Ovary (tissue), 9 donors: ENCODE data around the gene CST3. TPM values are rescaled to one million over a fixed set of nuclear protein-coding genes. Genes with fewer than 3 reads are reported as not detected.
A peak's percentile ranks its signal among the peaks of the same experiment; 100 is the strongest.

Experiments
- DNase-seq, 5 donors: peaks; one replicate each; pipeline ENCODE4 v3.0.0-alpha.2; 2019 to 2020
- H3K27ac ChIP-seq, 2 donors: fragments of 200-600 bp; one replicate each; pipeline versions ENCODE4 v1.5.1 to v1.8.0; 2019 to 2022
- H3K27me3 ChIP-seq: fragments of 200-600 bp; one replicate; pipeline ENCODE4 v1.8.0; 2022
- H3K36me3 ChIP-seq: fragments of 200-600 bp; sonication (generic); one replicate; pipeline ENCODE4 v1.5.1; 2019
- H3K4me1 ChIP-seq: one replicate; pipeline ENCODE4 v1.8.1; 2013; ENCODE audit warnings: mild to moderate bottlenecking, moderate library complexity; ENCODE audit not compliant: insufficient read depth
- H3K4me3 ChIP-seq: fragments of 200-600 bp; sonication (generic); one replicate; pipeline ENCODE4 v1.5.1; 2017
- H3K9me3 ChIP-seq, 2 donors: fragments of 200-600 bp in 1 of 2; sonication (generic) in 1 of 2; one replicate each; pipeline versions ENCODE4 v1.5.1 to v1.8.1; 2013 to 2019; ENCODE audit warnings: mild to moderate bottlenecking in 1 of 2, moderate library complexity in 1 of 2
- EP300 ChIP-seq: sonication (generic); formaldehyde crosslinking; IDR thresholded peaks from one replicate; pipeline ENCODE4 v1.6.1; 2017; ENCODE audit warnings: antibody characterized with exemption
- POLR2A ChIP-seq: fragments of 450-650 bp; IDR thresholded peaks from one replicate; pipeline ENCODE4 v1.6.1; 2017; ENCODE audit warnings: antibody characterized with exemption, mild to moderate bottlenecking, moderate library complexity
- whole genome bisulfite sequencing, 3 donors: extraction: QIAGEN DNeasy Blood & Tissue Kit in 1 of 3; methylation state at CpG; one replicate each; pipeline versions ENCODE4 v1.1.5 to v1.1.7; 2013 to 2017; 5-methylcytosine and 5-hydroxymethylcytosine counted together
- intact Hi-C, 4 donors: fragments of 100-400 bp; cut with DNase I; formaldehyde crosslinking; loops; one replicate each; pipeline versions ENCODE4 v1.11.0 to v1.15.1; 2022 to 2023
- polyA plus RNA-seq, 2 donors: library from polyadenylated mRNA; stranded (reverse); fragments of 200-250 nt in 1 of 2; fragments of 350-450 nt in 1 of 2; fragmentation: Illumina TruSeq in 1 of 2; extraction: RNeasy Lipid Tissue Mini Kit (QIAGEN cat#74804) in 1 of 2; gene quantifications; one replicate each; pipeline ENCODE4 v1.2.3, GENCODE V29; 2013 to 2014
- total RNA-seq, 7 donors: library from RNA; depleted of rRNA in 2 of 7; stranded (reverse); fragments of >200 nt in 2 of 7; fragmentation: NEBNext Ultra II Directional in 3 of 7; extraction: Animal tissue kit (Norgen Biotek cat#: 25700) in 3 of 7; gene quantifications; one replicate each; pipeline versions ENCODE4 v1.1.0 to v1.2.4, GENCODE V29; 2016 to 2023
- TF ChIP-seq, protein P1 (sequence below), 3 donors: fragments of 450-650 bp in 2 of 3; fragments of 200-600 bp in 1 of 3; IDR thresholded peaks; one replicate each; pipeline versions ENCODE4 v1.5.1 to v1.8.0; 2016 to 2022; ENCODE audit warnings: antibody characterized with exemption in 3 of 3, mild to moderate bottlenecking in 1 of 3
- donor health status: DM: no; HTN: no; CAD: no; lungs with moderate emphysema.
- donor health status: DM: no; HTN: no; CAD: no.
- donor health status: Bipolar disorder and iron deficiency.
- donor health status: DM: yes; HTN: yes; CAD: no.
- donor health status: DM: no; HTN: no; CAD: no.
- donor health status: DM: yes; HTN: yes; CAD: no.

CST3 gene
- total and polyA plus RNA-seq, 9 donors, result 317 to 889 (median 404) TPM

DNA sequence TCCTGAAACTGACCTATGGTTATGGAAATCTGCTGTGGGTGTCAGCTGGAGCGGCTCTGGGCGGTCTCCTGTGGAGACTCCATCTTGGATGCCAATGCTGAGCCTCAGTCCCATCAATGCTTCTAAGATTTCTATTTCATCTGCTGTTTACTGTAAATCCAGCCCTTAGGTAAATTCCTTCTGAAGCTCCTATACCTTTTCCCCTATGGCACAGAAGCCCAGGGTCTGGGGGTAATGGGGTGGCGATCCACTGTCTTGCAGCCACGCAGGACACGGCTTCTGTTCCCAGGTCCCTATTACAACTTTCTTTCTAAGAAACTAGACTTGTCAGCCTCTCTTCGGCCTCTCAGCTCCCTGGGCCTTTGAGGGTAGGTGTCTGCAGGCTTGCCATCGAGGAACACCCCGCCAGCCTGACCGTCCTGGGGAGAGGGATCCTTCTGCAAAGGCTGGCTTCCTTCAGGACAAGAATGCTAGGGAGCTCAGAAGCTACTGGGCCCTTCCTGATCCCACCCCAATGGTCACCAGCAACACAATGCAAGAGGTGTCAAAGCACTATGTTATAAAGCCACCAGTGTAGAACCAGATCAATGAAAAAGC is 6.4 kb downstream of the CST3 start:
- H3K27ac ChIP-seq, result no peak overlapping the region
- no peak for DNase-seq
- intact Hi-C loops, result loop anchor here in 2 of 4 donors (10.0 kb wide), 2 partner anchors 267 to 277 kb away; partner anchors contain the start of genes GZF1 (in 1 of the 2) and NXT1 (in 1 of the 2)

DNA sequence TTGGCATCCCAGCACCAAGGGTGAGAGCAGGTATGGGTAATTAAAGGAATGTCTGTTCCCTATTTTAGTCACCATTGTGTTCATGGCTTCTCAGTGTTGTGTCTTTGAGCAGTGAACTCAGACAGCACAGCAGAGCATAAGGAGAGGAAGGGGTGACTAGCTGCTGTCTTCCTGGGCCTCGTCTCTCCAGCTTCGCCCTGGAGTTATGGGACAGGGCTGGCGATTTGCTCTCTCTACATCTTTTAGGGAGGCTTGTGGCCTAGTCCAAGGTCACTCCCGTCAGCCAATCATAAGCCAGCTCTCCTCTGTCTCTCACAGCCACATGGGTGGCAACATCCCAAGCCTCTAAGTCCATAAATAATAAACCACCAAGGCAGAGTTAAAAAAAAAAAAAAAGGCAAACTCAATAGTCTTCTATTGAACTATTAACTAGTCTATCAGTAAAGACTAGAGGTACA is 7.3 kb downstream of the CST3 start:
- no peaks in the 10 kb centered on the region for H3K27me3 ChIP-seq
- peaks cover 11% of the 10 kb centered on the region for H3K4me1 ChIP-seq
- H3K27ac ChIP-seq, result no peak overlapping the region
- intact Hi-C loops, result loop anchor here in 2 of 4 donors (10.0 kb wide), 2 partner anchors 266 to 276 kb away; partner anchors contain the start of genes GZF1 (in 1 of the 2) and NXT1 (in 1 of the 2)
- TF ChIP-seq, protein P1, sequence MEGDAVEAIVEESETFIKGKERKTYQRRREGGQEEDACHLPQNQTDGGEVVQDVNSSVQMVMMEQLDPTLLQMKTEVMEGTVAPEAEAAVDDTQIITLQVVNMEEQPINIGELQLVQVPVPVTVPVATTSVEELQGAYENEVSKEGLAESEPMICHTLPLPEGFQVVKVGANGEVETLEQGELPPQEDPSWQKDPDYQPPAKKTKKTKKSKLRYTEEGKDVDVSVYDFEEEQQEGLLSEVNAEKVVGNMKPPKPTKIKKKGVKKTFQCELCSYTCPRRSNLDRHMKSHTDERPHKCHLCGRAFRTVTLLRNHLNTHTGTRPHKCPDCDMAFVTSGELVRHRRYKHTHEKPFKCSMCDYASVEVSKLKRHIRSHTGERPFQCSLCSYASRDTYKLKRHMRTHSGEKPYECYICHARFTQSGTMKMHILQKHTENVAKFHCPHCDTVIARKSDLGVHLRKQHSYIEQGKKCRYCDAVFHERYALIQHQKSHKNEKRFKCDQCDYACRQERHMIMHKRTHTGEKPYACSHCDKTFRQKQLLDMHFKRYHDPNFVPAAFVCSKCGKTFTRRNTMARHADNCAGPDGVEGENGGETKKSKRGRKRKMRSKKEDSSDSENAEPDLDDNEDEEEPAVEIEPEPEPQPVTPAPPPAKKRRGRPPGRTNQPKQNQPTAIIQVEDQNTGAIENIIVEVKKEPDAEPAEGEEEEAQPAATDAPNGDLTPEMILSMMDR (IDR thresholded peaks at IDR 0.05), result no peak
- TF ChIP-seq POLR2A (no peak), EP300 (no peak)
- 29 to 43% (median 43%) methylated on average over 4 of the region's 4 CpGs for WGBS, 3 donors
- no peak for DNase-seq
- H3K36me3 ChIP-seq, result no peaks in the 10 kb centered on the region
- H3K9me3 ChIP-seq, result no peaks in the 10 kb centered on the region
- H3K4me3 ChIP-seq, result no peak overlapping the region

More for the DNA sequence above, 6.4 kb downstream of the CST3 start:
- TF ChIP-seq EP300 (no peak), POLR2A (no peak)
- TF ChIP-seq, protein P1 (IDR thresholded peaks at IDR 0.05), result no peak
- WGBS, 3 donors, result 96 to 97% (median 96%) methylated on average over 9 of the region's 9 CpGs
- H3K27me3 ChIP-seq, result no peaks in the 10 kb centered on the region
- H3K36me3 ChIP-seq, result no peaks in the 10 kb centered on the region
- H3K4me1 ChIP-seq, result peaks cover 17% of the 10 kb centered on the region
- H3K4me3 ChIP-seq, result no peak overlapping the region
- H3K9me3 ChIP-seq, result no peaks in the 10 kb centered on the region

DNA sequence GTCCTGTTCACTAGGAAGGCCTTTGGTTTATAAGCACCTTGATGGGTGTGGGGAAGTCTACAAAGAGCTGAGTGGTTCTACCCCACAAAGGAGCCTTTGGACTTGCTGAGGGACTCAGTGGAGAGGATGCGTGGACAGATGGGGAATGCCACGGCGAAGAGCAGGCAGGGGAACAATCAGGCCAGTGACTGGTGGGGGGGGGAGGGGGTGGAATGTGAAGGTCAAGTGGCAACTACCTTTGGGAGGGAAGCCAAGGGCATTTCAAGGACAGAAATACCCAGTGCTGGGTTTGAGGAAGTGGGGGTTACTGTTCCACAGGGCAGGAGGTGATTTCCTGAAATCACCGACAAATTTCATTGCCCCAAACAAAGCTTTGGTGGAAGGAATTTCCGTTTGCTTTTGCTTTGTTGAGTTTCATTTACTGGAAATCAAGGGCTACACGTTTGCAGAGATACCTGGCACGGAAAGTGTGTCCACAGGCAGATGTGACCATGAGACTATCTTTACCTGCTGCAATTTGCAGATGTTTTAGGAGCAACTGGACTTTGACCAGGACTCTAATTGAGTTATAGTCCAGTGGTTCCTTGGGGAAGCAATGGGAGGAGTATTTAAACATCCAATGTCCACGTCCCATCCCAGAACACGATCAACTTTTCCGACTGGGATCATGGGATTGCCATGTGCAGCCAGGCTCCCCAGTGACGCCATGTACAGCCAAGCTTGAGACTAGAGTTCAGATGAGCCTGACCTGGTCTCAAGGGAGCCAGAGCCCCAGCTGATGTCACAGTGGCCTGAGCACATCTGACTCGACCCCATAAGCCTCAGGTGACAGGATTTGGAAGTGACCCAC is 8.0 kb downstream of the CST3 start:
- Histone ChIP-seq H3K36me3 (no peaks in the 10 kb centered on the region), H3K27me3 (no peaks in the 10 kb centered on the region), H3K4me1 (peaks cover 7% of the 10 kb centered on the region), H3K27ac (no peak overlapping the region), H3K4me3 (no peak overlapping the region), H3K9me3 (no peaks in the 10 kb centered on the region)
- intact Hi-C loops, result loop anchor here in 2 of 4 donors (10.0 kb wide), 2 partner anchors 265 to 275 kb away; partner anchors contain the start of genes GZF1 (in 1 of the 2) and NXT1 (in 1 of the 2)
- TF ChIP-seq EP300, result no peak
- TF ChIP-seq POLR2A, result no peak
- TF ChIP-seq, protein P1 (IDR thresholded peaks at IDR 0.05), result no peak
- no peak for DNase-seq
- WGBS, 3 donors, result 62 to 77% (median 74%) methylated on average over 12 of the region's 12 CpGs

DNA sequence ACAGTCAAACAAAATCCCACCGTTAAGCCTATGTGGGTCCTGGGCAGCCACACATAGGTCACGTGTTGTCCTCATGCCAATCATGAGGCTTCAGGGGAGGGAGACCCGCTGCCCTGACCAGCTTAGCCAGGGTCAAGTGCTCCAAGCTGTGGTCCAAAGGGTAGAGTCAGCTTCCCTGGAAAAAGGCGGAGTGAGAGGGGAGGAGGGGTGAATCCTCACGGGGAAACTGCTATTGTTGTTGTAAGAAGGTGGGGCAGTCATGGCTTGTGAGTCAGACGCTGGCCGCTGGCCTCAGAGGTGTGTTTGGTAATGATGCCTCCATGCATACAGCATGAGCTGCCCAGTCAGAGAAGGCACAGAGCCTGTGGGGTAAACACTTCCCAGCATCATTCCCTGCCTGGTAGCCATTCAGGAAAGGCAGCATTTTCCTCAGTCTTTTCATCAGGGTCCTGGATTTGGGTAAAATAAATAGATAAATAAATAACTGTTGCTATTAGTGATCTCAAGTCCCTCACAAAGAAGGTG is 8.7 kb downstream of the CST3 start:
- DNase-seq, result peak in 1 of 5 donors; percentile 55
- intact Hi-C loops, result no loop called here
- Histone ChIP-seq H3K4me1 (peaks cover 7% of the 10 kb centered on the region), H3K9me3 (no peaks in the 10 kb centered on the region), H3K4me3 (no peak overlapping the region), H3K36me3 (no peaks in the 10 kb centered on the region), H3K27ac (no peak overlapping the region), H3K27me3 (no peaks in the 10 kb centered on the region)
- 65 to 70% (median 65%) methylated on average over 7 of the region's 7 CpGs for WGBS, 3 donors
- TF ChIP-seq, protein P1 (IDR thresholded peaks at IDR 0.05), result no peak
- TF ChIP-seq EP300, result no peak
- no peak for TF ChIP-seq POLR2A
